Fibroblast of lung (primary cell): ENCODE data around the gene EEPD1.

Experiments
- EZH2 ChIP-seq: IDR thresholded peaks from 2 replicates; pipeline ENCODE4 v1.5.1; 2012; ENCODE audit warnings: low read length, control low read depth, mild to moderate bottlenecking; ENCODE audit errors: missing control alignments
- TF ChIP-seq, protein P1 (sequence below), 2 donors: IDR thresholded peaks in 1 of 2; conservative IDR thresholded peaks in 1 of 2; 1 replicate in 1 of 2; 2 replicates in 1 of 2; pipeline ENCODE4 v1.5.1; 2011 to 2012; ENCODE audit warnings: low read length in 2 of 2, control low read depth in 1 of 2, inconsistent platforms in 1 of 2, low read depth in 1 of 2, mild to moderate bottlenecking in 1 of 2

DNA sequence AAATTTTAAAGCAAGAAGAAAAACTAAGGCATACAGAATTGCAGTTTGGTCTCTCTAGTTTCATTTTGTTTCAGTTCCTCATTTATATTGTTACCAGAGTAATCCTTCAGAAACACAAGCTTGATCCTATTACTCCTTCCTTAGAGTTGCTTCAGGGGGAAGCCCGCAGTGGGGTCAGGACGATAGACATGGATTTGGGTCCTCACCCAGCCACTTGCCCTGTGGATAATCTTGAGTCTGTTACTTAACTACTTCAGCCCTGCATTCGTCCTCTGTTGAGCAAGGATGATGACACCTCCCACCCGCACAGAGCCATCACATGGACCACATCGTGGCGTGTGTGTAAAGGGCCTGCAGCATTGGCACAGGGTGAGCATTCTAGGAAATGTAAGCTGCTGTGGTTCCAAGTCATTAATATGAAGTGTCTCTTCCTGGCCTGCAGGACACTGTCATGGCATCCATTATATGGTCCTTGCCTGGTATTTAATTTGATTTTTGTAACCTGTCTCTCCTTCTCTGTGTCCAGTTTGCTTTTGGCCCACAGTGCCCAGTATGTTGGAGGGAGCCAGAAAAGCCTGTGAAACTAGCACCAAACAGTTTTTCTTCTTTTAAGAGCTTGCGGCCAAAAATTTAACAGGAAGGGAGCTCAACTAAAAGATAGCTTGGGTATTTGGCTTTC lies 111.2 kb downstream of the EEPD1 start:
- TF ChIP-seq, protein P1, sequence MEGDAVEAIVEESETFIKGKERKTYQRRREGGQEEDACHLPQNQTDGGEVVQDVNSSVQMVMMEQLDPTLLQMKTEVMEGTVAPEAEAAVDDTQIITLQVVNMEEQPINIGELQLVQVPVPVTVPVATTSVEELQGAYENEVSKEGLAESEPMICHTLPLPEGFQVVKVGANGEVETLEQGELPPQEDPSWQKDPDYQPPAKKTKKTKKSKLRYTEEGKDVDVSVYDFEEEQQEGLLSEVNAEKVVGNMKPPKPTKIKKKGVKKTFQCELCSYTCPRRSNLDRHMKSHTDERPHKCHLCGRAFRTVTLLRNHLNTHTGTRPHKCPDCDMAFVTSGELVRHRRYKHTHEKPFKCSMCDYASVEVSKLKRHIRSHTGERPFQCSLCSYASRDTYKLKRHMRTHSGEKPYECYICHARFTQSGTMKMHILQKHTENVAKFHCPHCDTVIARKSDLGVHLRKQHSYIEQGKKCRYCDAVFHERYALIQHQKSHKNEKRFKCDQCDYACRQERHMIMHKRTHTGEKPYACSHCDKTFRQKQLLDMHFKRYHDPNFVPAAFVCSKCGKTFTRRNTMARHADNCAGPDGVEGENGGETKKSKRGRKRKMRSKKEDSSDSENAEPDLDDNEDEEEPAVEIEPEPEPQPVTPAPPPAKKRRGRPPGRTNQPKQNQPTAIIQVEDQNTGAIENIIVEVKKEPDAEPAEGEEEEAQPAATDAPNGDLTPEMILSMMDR (conservative IDR thresholded peaks at IDR 0.05 in 1 of 2, IDR thresholded peaks at IDR 0.05 in 1 of 2; ENCODE audit: low read depth in 1 of 2, low read length in 2 of 2) = no peak
- TF ChIP-seq EZH2 = no peak
